Psoas muscle (tissue), 8 donors: ENCODE measurements around the gene UROS. TPM values are rescaled to one million over a fixed set of nuclear protein-coding genes. Genes with fewer than 3 reads are reported as not detected.
A peak's percentile ranks its signal among the peaks of the same experiment; 100 is the strongest.

Source experiments
- ATAC-seq, 4 donors: fragments of 200-7000 bp; cut with Tn5 transposase; one replicate each; pipeline ENCODE4 v1.9.1; 2020; ENCODE audit warnings: moderate library complexity in 3 of 4, mild to moderate bottlenecking in 2 of 4
- DNase-seq, 2 donors: peaks; one replicate each; pipeline ENCODE4 v3.0.0-alpha.2; 2020
- H3K27ac ChIP-seq: fragments of 200-600 bp; one replicate; pipeline ENCODE4 v1.8.0; 2022
- H3K27me3 ChIP-seq, 3 donors: fragments of 200-600 bp in 1 of 3; one replicate each; pipeline versions ENCODE4 v1.6.1 to v1.8.0; 2013 to 2022; ENCODE audit warnings: low read length in 2 of 3, mild to moderate bottlenecking in 2 of 3, moderate library complexity in 1 of 3; ENCODE audit not compliant: insufficient read depth in 3 of 3
- H3K36me3 ChIP-seq, 2 donors: fragments of 200-600 bp in 1 of 2; one replicate each; pipeline versions ENCODE4 v1.6.1 to v1.8.0; 2013 to 2022; ENCODE audit warnings: low read depth in 1 of 2, mild to moderate bottlenecking in 1 of 2, moderate library complexity in 1 of 2; ENCODE audit not compliant: insufficient read depth in 1 of 2
- H3K4me1 ChIP-seq: fragments of 200-600 bp; one replicate; pipeline ENCODE4 v1.8.0; 2022
- H3K4me3 ChIP-seq: fragments of 200-600 bp; one replicate; pipeline ENCODE4 v1.8.0; 2022; ENCODE audit warnings: mild to moderate bottlenecking
- H3K9me3 ChIP-seq: fragments of 200-600 bp; one replicate; pipeline ENCODE4 v1.8.0; 2022
- WGBS, 3 donors: extraction: QIAGEN DNeasy Blood & Tissue Kit; methylation state at CpG; one replicate each; pipeline versions ENCODE4 v1.1.6 to v1.1.7; 2013; 5-methylcytosine and 5-hydroxymethylcytosine counted together
- intact Hi-C, 2 donors: fragments of 100-400 bp; cut with DNase I; formaldehyde crosslinking; loops; one replicate each; pipeline versions ENCODE4 v1.11.0 to v1.14.2; 2022
- polyA plus RNA-seq, 3 donors: library from polyadenylated mRNA; stranded (reverse); fragments of 200-250 nt; gene quantifications; one replicate each; pipeline ENCODE4 v1.2.3, GENCODE V29; 2013
- total RNA-seq, 4 donors: library from RNA; stranded (reverse); fragmentation: NEBNext Ultra II Directional in 2 of 4; extraction: Animal tissue kit (Norgen Biotek cat#: 25700) in 2 of 4; gene quantifications; one replicate each; pipeline versions ENCODE4 v1.2.1 to v1.2.4, GENCODE V29; 2021 to 2023
- TF ChIP-seq, protein P1 (sequence below): fragments of 200-600 bp; IDR thresholded peaks from one replicate; pipeline ENCODE4 v1.8.0; 2022; ENCODE audit warnings: antibody characterized with exemption
- donor health status: healthy with polysubstance abuse.
- donor health status: DM: no; HTN: no; CAD: no; lungs with moderate emphysema.
- donor health status: Bipolar disorder and iron deficiency.
- donor health status: healthy.
- donor health status: DM: yes; HTN: yes; CAD: no.
- donor health status: DM: no; HTN: no; CAD: no.
- donor health status: DM: no; HTN: no; CAD: no.
- donor health status: DM: yes; HTN: yes; CAD: no.

Gene UROS
- total and polyA plus RNA-seq, 7 donors, result 39.6 to 73.6 (median 52.6) TPM

DNA sequence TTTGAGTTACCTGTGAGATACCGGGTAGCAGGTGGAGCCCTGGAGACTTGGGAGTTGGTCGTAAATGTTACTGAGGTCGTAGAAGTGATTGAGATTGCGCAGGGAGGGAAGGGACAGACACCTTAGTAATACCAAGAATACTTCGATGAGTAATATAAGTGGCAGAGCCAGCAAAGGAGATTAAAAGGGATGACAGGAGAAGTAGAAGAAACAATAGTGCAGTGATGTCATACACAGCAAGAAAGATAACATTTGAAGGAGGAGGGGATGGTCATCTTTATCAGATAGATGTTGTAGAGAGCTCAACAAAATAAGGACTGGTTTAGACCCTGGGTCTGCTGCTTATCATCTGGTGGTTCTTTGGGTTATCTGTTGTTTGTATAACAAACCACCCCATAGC, 5.3 kb upstream of the UROS start:
- Histone ChIP-seq H3K27ac (no peak overlapping the region), H3K4me1 (peaks cover 22% of the 10 kb centered on the region), H3K4me3 (no peak overlapping the region), H3K36me3 (peaks cover 18 to 84% of the 10 kb centered on the region in 2 donors), H3K27me3 (no peaks in the 10 kb centered on the region), H3K9me3 (no peaks in the 10 kb centered on the region)
- WGBS, 3 donors, result 91 to 92% (median 91%) methylated on average over 5 of the region's 5 CpGs
- intact Hi-C loops, result no loop called here
- TF ChIP-seq, protein P1, sequence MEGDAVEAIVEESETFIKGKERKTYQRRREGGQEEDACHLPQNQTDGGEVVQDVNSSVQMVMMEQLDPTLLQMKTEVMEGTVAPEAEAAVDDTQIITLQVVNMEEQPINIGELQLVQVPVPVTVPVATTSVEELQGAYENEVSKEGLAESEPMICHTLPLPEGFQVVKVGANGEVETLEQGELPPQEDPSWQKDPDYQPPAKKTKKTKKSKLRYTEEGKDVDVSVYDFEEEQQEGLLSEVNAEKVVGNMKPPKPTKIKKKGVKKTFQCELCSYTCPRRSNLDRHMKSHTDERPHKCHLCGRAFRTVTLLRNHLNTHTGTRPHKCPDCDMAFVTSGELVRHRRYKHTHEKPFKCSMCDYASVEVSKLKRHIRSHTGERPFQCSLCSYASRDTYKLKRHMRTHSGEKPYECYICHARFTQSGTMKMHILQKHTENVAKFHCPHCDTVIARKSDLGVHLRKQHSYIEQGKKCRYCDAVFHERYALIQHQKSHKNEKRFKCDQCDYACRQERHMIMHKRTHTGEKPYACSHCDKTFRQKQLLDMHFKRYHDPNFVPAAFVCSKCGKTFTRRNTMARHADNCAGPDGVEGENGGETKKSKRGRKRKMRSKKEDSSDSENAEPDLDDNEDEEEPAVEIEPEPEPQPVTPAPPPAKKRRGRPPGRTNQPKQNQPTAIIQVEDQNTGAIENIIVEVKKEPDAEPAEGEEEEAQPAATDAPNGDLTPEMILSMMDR, result no peak
- ATAC-seq (peak in 1 of 4 donors; percentile 18), DNase-seq (no peak)

DNA sequence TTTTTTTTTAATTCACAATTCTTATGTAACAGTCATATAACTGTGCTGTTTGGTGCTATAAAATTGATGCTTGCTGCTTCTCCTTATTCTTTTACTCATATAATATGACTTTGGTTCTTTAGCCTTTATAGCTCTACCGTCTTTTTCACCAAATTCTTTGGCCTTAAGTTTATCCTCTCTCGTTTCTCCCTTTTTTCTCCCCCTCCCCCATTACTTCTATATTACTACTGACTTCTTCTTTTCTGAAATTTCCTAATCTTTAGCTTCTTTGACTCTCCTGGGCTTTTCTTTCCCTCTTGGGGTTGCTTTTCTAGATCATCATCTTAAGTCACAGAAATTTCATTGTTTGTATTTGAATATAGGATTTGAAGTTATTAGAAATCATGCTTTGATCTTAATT, 4.1 kb upstream of the UROS start:
- no peaks in the 10 kb centered on the region for H3K27me3 ChIP-seq
- ATAC-seq (no peak), DNase-seq (no peak)
- H3K4me1 ChIP-seq, result peaks cover 24% of the 10 kb centered on the region
- H3K36me3 ChIP-seq, result peaks cover 18 to 73% of the 10 kb centered on the region in 2 donors
- TF ChIP-seq, protein P1, result no peak
- intact Hi-C loops, result no loop called here
- H3K9me3 ChIP-seq, result no peaks in the 10 kb centered on the region
- 84 to 86% (median 86%) methylated on average over 2 of the region's 2 CpGs for WGBS, 3 donors
- H3K27ac ChIP-seq, result no peak overlapping the region
- no peak overlapping the region for H3K4me3 ChIP-seq

DNA sequence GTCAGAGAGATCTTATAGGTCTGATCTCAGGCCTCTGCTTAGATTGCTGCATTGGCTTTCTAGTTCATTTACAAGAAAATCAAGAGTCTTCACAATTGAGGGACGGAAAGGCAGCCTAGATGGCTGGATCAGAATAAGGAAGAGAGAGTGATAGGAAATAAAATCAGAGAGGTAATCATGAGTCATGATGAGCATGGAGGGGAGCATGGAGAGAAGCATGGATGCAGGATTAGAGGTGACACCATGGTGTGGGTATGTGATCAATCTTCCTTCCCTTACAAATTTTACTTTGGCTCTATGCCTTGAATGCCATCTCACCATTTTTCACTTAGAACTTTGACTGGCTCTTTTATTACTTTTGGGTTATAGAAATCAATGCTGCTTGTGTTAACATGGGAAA, 1.7 kb upstream of the UROS start:
- TF ChIP-seq, protein P1, result no peak
- peak overlapping the region; percentile 92 for H3K27ac ChIP-seq
- H3K4me1 ChIP-seq, result peaks cover 35% of the 10 kb centered on the region
- H3K27me3 ChIP-seq, result no peaks in the 10 kb centered on the region
- no peaks in the 10 kb centered on the region for H3K9me3 ChIP-seq
- ATAC-seq (no peak), DNase-seq (no peak)
- intact Hi-C loops, result loop anchor here in 1 of 2 donors (5.0 kb wide), 2 partner anchors 102 to 907 kb away; no protein-coding TSS in a partner anchor
- H3K36me3 ChIP-seq, result peaks cover 13 to 49% of the 10 kb centered on the region in 2 donors
- H3K4me3 ChIP-seq, result peak overlapping the region; percentile 99
- 73 to 81% (median 76%) methylated on average over 1 of the region's 1 CpG for WGBS, 3 donors

DNA sequence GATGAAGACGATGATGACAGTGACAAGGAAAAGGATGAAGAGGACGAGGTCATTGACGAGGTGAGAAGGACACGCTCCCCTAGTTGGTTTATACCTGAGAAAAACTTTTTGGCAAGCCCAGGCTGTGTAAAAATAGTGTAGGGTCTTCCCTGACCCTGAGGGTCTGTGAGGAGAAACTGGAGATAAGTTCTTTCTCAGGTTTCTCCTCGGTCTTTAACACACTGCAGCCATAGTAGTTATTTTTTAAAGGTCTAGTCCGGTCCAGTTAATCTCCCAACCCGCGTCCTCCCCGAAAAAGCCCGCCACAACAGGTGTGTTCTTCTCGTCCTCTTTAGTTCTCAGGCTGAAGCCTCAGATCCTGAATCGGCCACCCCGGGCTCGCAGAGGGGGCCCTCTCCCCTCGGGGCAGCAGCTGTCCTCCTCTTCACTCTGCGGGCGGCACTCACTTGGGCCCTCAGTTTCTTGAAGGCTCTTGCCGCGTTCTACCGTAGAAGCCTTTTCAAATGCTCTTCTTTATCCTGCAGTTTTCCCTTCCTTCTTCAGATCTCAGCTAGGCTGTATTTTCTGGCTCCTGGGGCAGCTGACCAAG, 699 bp upstream of the UROS start:
- intact Hi-C loops, result loop anchor here in 1 of 2 donors (5.0 kb wide), 2 partner anchors 101 to 906 kb away; no protein-coding TSS in a partner anchor
- H3K9me3 ChIP-seq, result no peaks in the 10 kb centered on the region
- H3K4me1 ChIP-seq, result peaks cover 35% of the 10 kb centered on the region
- no peaks in the 10 kb centered on the region for H3K27me3 ChIP-seq
- H3K4me3 ChIP-seq, result peak overlapping the region; percentile 99
- peak overlapping the region; percentile 92 for H3K27ac ChIP-seq
- DNase-seq (no peak), ATAC-seq (peak in 1 of 4 donors; percentile 28)
- TF ChIP-seq, protein P1, result no peak
- 0 to 1% (median 1%) methylated on average over 20 of the region's 20 CpGs for WGBS, 3 donors
- H3K36me3 ChIP-seq, result peaks cover 9 to 39% of the 10 kb centered on the region in 2 donors
